ENCODE results near the gene RAP2B.

Gene RAP2B

GRCh38 chr3:153173758-153174516 lies 11.9 kb downstream of the RAP2B start:
- H3K36me3 ChIP-seq (ENCODE audit: insufficient read depth, low read length), result no peaks in the 10 kb centered on the region

GRCh38 chr3:153176197-153176596 lies 14.2 kb downstream of the RAP2B start:
- Histone ChIP-seq H3F3A (ENCODE audit: insufficient read depth, low read length) (no peaks in the 10 kb centered on the region), H3K27ac (ENCODE audit: low read depth, low read length, poor library complexity, severe bottlenecking) (no peak overlapping the region), H3K9me3 (ENCODE audit: low read length) (no peaks in the 10 kb centered on the region), H3K4me3 (ENCODE audit: low read depth, low read length, poor library complexity, severe bottlenecking) (no peak overlapping the region), H3K9ac (ENCODE audit: low read length) (no peak overlapping the region), H4K20me1 (ENCODE audit: insufficient read depth, low read length) (no peaks in the 10 kb centered on the region), H3K36me3 (ENCODE audit: insufficient read depth, low read length) (no peaks in the 10 kb centered on the region), H3K9me2 (ENCODE audit: low read depth, low read length) (no peaks in the 10 kb centered on the region), H2AFZ (ENCODE audit: low read length) (no peak overlapping the region), H3K27me3 (ENCODE audit: insufficient read depth, low read length) (no peaks in the 10 kb centered on the region), H3K4me2 (ENCODE audit: low read length) (no peak overlapping the region), H3K79me2 (ENCODE audit: insufficient read depth, low read length) (no peaks in the 10 kb centered on the region), H3K4me1 (ENCODE audit: insufficient read depth, low read length, severe bottlenecking) (no peaks in the 10 kb centered on the region)
- TF ChIP-seq CTCF (IDR thresholded peaks at IDR 0.05; ENCODE audit: low read length) (no peak), EZH2 (IDR thresholded peaks at IDR 0.05; ENCODE audit: borderline replicate concordance, low read length) (no peak)

More at GRCh38 chr3:153173758-153174516, 11.9 kb downstream of the RAP2B start:
- TF ChIP-seq CTCF (IDR thresholded peaks at IDR 0.05; ENCODE audit: low read length), result no peak
- TF ChIP-seq EZH2 (IDR thresholded peaks at IDR 0.05; ENCODE audit: borderline replicate concordance, low read length), result no peak
- Histone ChIP-seq H3K27me3 (ENCODE audit: insufficient read depth, low read length) (no peaks in the 10 kb centered on the region), H2AFZ (ENCODE audit: low read length) (no peak overlapping the region), H3K4me3 (ENCODE audit: low read depth, low read length, poor library complexity, severe bottlenecking) (no peak overlapping the region), H3K9me2 (ENCODE audit: low read depth, low read length) (no peaks in the 10 kb centered on the region), H3K9ac (ENCODE audit: low read length) (no peak overlapping the region), H3K4me1 (ENCODE audit: insufficient read depth, low read length, severe bottlenecking) (no peaks in the 10 kb centered on the region), H3K27ac (ENCODE audit: low read depth, low read length, poor library complexity, severe bottlenecking) (no peak overlapping the region), H4K20me1 (ENCODE audit: insufficient read depth, low read length) (no peaks in the 10 kb centered on the region), H3K79me2 (ENCODE audit: insufficient read depth, low read length) (no peaks in the 10 kb centered on the region), H3K4me2 (ENCODE audit: low read length) (no peak overlapping the region), H3F3A (ENCODE audit: insufficient read depth, low read length) (no peaks in the 10 kb centered on the region), H3K9me3 (ENCODE audit: low read length) (no peaks in the 10 kb centered on the region)

GRCh38 chr3:153180860-153181372 lies 18.9 kb downstream of the RAP2B start:
- Histone ChIP-seq H3K9ac (ENCODE audit: low read length) (no peak overlapping the region), H3K9me2 (ENCODE audit: low read depth, low read length) (no peaks in the 10 kb centered on the region), H3K36me3 (ENCODE audit: insufficient read depth, low read length) (no peaks in the 10 kb centered on the region), H3K27me3 (ENCODE audit: insufficient read depth, low read length) (no peaks in the 10 kb centered on the region), H3K27ac (ENCODE audit: low read depth, low read length, poor library complexity, severe bottlenecking) (no peak overlapping the region), H3F3A (ENCODE audit: insufficient read depth, low read length) (no peaks in the 10 kb centered on the region), H3K4me2 (ENCODE audit: low read length) (no peak overlapping the region), H2AFZ (ENCODE audit: low read length) (no peak overlapping the region), H3K79me2 (ENCODE audit: insufficient read depth, low read length) (no peaks in the 10 kb centered on the region), H3K9me3 (ENCODE audit: low read length) (no peaks in the 10 kb centered on the region), H3K4me1 (ENCODE audit: insufficient read depth, low read length, severe bottlenecking) (no peaks in the 10 kb centered on the region), H3K4me3 (ENCODE audit: low read depth, low read length, poor library complexity, severe bottlenecking) (no peak overlapping the region), H4K20me1 (ENCODE audit: insufficient read depth, low read length) (no peaks in the 10 kb centered on the region)
- TF ChIP-seq CTCF (IDR thresholded peaks at IDR 0.05; ENCODE audit: low read length) (no peak), EZH2 (IDR thresholded peaks at IDR 0.05; ENCODE audit: borderline replicate concordance, low read length) (no peak)
